Measurements from ENCODE around the gene GUCY1A1. TPM values are rescaled to one million over a fixed set of nuclear protein-coding genes. Genes with fewer than 3 reads are reported as not detected.

GUCY1A1 gene
- total RNA-seq, 1 experiment from 2014 or later: 0.17 TPM

DNA sequence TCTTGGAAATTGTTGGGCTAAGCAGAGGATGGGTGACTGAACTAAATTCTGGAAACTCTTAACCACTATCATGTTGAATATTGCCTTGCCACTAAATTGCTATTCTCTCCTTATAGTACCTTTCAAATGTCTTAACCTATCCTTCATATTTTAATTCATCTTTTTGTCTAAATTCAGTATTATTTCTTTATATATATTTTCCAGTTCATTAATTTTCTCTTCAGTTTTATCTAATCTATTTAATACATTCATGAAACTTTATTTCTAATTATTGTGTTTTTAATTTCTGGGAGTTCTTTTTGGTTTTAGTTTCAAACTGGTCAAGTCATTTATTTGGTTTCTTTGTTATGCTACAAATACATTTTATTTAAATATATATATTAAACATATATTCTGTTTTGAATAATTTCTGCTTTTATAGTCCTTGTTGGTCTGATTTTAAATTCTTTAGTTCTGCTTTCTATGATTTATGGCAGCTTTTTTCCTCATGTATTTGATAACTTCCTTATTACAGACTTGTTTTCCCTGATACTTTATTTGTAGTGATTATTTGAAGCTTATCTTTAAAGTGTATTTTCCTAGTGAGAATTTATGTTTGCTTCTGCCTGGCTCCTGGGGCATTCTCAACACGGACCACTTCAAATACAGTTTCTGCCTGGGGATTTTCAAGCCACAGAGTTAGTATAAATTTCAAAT is 8.5 kb upstream of the GUCY1A1 start:
- Histone ChIP-seq H3K27ac (no peak overlapping the region), H4K20me1 (ENCODE audit: insufficient read depth) (no peaks in the 10 kb centered on the region), H3K36me3 (ENCODE audit: low read depth) (no peaks in the 10 kb centered on the region), H3K27me3 (ENCODE audit: insufficient read depth, low read depth) (no peaks in the 10 kb centered on the region), H3K9me2 (ENCODE audit: insufficient read depth) (no peaks in the 10 kb centered on the region), H3K4me3 (no peak overlapping the region), H2AFZ (no peak overlapping the region), H3K79me2 (ENCODE audit: low read depth) (no peaks in the 10 kb centered on the region), H3K9me3 (ENCODE audit: insufficient read depth, low read depth) (no peaks in the 10 kb centered on the region), H3K4me2 (no peak overlapping the region), H3K4me1 (replicated peaks; ENCODE audit: insufficient read depth) (no peaks in the 10 kb centered on the region), H3F3A (ENCODE audit: insufficient read depth, low read depth) (no peaks in the 10 kb centered on the region)
- no peak for DNase-seq
- no peak for TF ChIP-seq EZH2 (IDR thresholded peaks at IDR 0.05; ENCODE audit: low read depth)
- TF ChIP-seq, protein P1, sequence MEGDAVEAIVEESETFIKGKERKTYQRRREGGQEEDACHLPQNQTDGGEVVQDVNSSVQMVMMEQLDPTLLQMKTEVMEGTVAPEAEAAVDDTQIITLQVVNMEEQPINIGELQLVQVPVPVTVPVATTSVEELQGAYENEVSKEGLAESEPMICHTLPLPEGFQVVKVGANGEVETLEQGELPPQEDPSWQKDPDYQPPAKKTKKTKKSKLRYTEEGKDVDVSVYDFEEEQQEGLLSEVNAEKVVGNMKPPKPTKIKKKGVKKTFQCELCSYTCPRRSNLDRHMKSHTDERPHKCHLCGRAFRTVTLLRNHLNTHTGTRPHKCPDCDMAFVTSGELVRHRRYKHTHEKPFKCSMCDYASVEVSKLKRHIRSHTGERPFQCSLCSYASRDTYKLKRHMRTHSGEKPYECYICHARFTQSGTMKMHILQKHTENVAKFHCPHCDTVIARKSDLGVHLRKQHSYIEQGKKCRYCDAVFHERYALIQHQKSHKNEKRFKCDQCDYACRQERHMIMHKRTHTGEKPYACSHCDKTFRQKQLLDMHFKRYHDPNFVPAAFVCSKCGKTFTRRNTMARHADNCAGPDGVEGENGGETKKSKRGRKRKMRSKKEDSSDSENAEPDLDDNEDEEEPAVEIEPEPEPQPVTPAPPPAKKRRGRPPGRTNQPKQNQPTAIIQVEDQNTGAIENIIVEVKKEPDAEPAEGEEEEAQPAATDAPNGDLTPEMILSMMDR (conservative IDR thresholded peaks at IDR 0.05): no peak
- BruUV-seq (replicated peaks): no TSS peak
- CTCF ChIA-PET: no interaction called here
- POLR2A ChIA-PET (ENCODE audit: unreplicated experiment): no interaction called here
- intact Hi-C loops (cut with micrococcal nuclease; ENCODE audit: unreplicated experiment): no loop called here

DNA sequence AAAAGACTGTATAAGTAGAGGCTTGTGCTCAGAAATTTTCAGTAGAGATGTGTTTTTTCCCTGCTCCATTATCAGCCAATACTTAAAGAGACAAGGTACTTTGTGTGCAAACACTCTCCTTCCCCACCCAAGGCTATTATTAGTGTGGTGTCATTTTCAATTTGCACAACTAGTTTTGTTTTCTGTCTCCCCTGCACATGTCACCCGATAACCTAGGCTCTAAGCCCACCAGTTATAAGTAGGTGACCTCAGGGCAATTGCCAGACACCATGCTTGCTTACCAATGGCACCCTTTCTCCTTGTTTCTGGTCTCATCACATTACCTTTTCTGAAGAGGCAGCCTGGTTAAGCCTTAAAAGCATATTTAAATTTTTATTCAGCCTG is 8.0 kb upstream of the GUCY1A1 start:
- no peak overlapping the region for H3K27ac ChIP-seq
- H3K4me2 ChIP-seq: no peak overlapping the region
- H3K79me2 ChIP-seq (ENCODE audit: low read depth): no peaks in the 10 kb centered on the region
- ChIA-PET CTCF (no interaction called here), POLR2A (ENCODE audit: unreplicated experiment) (no interaction called here)
- BruUV-seq (replicated peaks): no TSS peak
- no peaks in the 10 kb centered on the region for H4K20me1 ChIP-seq (ENCODE audit: insufficient read depth)
- no peaks in the 10 kb centered on the region for H3F3A ChIP-seq (ENCODE audit: insufficient read depth, low read depth)
- no peak overlapping the region for H3K4me3 ChIP-seq
- no peaks in the 10 kb centered on the region for H3K27me3 ChIP-seq (ENCODE audit: insufficient read depth, low read depth)
- TF ChIP-seq, protein P1 (conservative IDR thresholded peaks at IDR 0.05): no peak
- no peak for TF ChIP-seq EZH2 (IDR thresholded peaks at IDR 0.05; ENCODE audit: low read depth)
- H3K36me3 ChIP-seq (ENCODE audit: low read depth): no peaks in the 10 kb centered on the region
- H2AFZ ChIP-seq: no peak overlapping the region
- intact Hi-C loops (cut with micrococcal nuclease; ENCODE audit: unreplicated experiment): no loop called here
- no peaks in the 10 kb centered on the region for H3K9me3 ChIP-seq (ENCODE audit: insufficient read depth, low read depth)
- no peaks in the 10 kb centered on the region for H3K4me1 ChIP-seq (replicated peaks; ENCODE audit: insufficient read depth)
- no peak for DNase-seq
- H3K9me2 ChIP-seq (ENCODE audit: insufficient read depth): no peaks in the 10 kb centered on the region

DNA sequence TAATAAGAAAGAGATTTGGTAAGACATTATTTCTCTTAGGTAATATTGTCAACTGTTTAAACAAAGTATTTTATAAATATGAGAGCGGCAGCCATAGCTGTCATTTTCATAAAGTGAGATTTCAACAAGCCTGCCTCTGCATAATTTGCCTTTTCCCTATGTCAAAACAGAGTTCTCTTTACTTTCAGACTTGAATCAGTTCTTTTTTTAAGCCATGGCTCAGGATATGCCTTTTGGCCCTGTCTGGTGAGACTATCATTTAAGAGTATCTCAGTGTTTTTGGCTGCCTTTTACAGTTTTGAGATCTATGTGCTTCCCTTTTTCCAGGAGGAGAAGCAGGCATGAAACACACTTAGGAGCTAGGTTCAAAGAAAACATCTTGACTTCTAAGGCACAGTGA is 7.5 kb upstream of the GUCY1A1 start:
- Histone ChIP-seq H3K4me1 (replicated peaks; ENCODE audit: insufficient read depth) (no peaks in the 10 kb centered on the region), H4K20me1 (ENCODE audit: insufficient read depth) (no peaks in the 10 kb centered on the region), H3K36me3 (ENCODE audit: low read depth) (no peaks in the 10 kb centered on the region), H3K9me3 (ENCODE audit: insufficient read depth, low read depth) (no peaks in the 10 kb centered on the region), H3K4me2 (no peak overlapping the region), H3K27ac (no peak overlapping the region), H3K27me3 (ENCODE audit: insufficient read depth, low read depth) (no peaks in the 10 kb centered on the region), H3F3A (ENCODE audit: insufficient read depth, low read depth) (no peaks in the 10 kb centered on the region), H3K4me3 (no peak overlapping the region), H2AFZ (no peak overlapping the region), H3K79me2 (ENCODE audit: low read depth) (no peaks in the 10 kb centered on the region), H3K9me2 (ENCODE audit: insufficient read depth) (no peaks in the 10 kb centered on the region)
- intact Hi-C loops (cut with micrococcal nuclease; ENCODE audit: unreplicated experiment): no loop called here
- TF ChIP-seq EZH2 (IDR thresholded peaks at IDR 0.05; ENCODE audit: low read depth): no peak
- TF ChIP-seq, protein P1 (conservative IDR thresholded peaks at IDR 0.05): no peak
- BruUV-seq (replicated peaks): no TSS peak
- DNase-seq: no peak
- POLR2A ChIA-PET (ENCODE audit: unreplicated experiment): interaction anchor here (0.7 kb wide), 1 partner anchor 109 kb away, joined by 3 read pairs; no protein-coding TSS in a partner anchor
- CTCF ChIA-PET: no interaction called here
